Activated T-helper 1 cell treated with anti-CD3 and anti-CD28 coated beads, Interleukin-12 subunit alpha, Interleukin-12 subunit beta, Interleukin-2, Interleukin-4 antibody, amounts not matched to agents 30 ng/mL and 10 ng/mL and 1 ng/mL, durations not matched to agents 14 hours and 24 hours and 36 hours (primary cell): ENCODE data around the gene KBTBD2. TPM values are rescaled to one million over a fixed set of nuclear protein-coding genes. Genes with fewer than 3 reads are reported as not detected.
"Not testable (repeated sequence)": the region's sequence is repeated elsewhere in the genome, so short reads cannot be mapped to it uniquely, and the experiment has no call there.

Source experiments
- DNase-seq: peaks from one replicate; pipeline ENCODE4 v3.0.0; 2021; ENCODE audit warnings: low spot score
- H3K27ac Mint-ChIP-seq: one replicate; pipeline ENCODE4 v1.8.0; 2021; ENCODE audit warnings: mild to moderate bottlenecking, mixed read lengths
- H3K27me3 Mint-ChIP-seq: one replicate; pipeline ENCODE4 v1.8.0; 2022; ENCODE audit warnings: mild to moderate bottlenecking, moderate library complexity, mixed read lengths; ENCODE audit not compliant: insufficient read depth
- H3K36me3 Mint-ChIP-seq: one replicate; pipeline ENCODE4 v1.8.0; 2021; ENCODE audit warnings: low read depth, mixed read lengths
- H3K4me1 Mint-ChIP-seq: one replicate; pipeline ENCODE4 v1.8.0; 2021; ENCODE audit warnings: low read depth, mixed read lengths
- H3K4me3 Mint-ChIP-seq: one replicate; pipeline ENCODE4 v1.8.0; 2021; ENCODE audit warnings: mild to moderate bottlenecking, moderate library complexity, mixed read lengths
- H3K9me3 Mint-ChIP-seq: one replicate; pipeline ENCODE4 v1.8.0; 2021; ENCODE audit warnings: mixed read lengths
- intact Hi-C: fragments of 100-400 bp; cut with micrococcal nuclease; formaldehyde crosslinking; loops from one replicate; pipeline ENCODE4 v1.15.1; 2024
- total RNA-seq: library from RNA; stranded (reverse); gene quantifications from 2 replicates; pipeline ENCODE4 v1.2.3, GENCODE V29; 2022

KBTBD2 gene
- total RNA-seq, 1 donor from 2014 or later, result 29.0 TPM

- intact Hi-C loops, result loop anchor here (1.0 to 2.0 kb wide), 6 partner anchors 9 to 239 kb away; partner anchors contain the start of gene BBS9
- H3K4me3 Mint-ChIP-seq, result peak overlapping the region; percentile 90
- H3K9me3 Mint-ChIP-seq, result no peaks in the 10 kb centered on the region
- peaks cover 18% of the 10 kb centered on the region for H3K36me3 Mint-ChIP-seq
- H3K4me1 Mint-ChIP-seq, result peaks cover 71% of the 10 kb centered on the region
- no peak for DNase-seq
- peaks cover 2% of the 10 kb centered on the region for H3K27me3 Mint-ChIP-seq
- peak overlapping the region; percentile 99 for H3K27ac Mint-ChIP-seq
Measured at GRCh38 chr7:32890793-32891042, 842 bp downstream of the KBTBD2 start.

DNA sequence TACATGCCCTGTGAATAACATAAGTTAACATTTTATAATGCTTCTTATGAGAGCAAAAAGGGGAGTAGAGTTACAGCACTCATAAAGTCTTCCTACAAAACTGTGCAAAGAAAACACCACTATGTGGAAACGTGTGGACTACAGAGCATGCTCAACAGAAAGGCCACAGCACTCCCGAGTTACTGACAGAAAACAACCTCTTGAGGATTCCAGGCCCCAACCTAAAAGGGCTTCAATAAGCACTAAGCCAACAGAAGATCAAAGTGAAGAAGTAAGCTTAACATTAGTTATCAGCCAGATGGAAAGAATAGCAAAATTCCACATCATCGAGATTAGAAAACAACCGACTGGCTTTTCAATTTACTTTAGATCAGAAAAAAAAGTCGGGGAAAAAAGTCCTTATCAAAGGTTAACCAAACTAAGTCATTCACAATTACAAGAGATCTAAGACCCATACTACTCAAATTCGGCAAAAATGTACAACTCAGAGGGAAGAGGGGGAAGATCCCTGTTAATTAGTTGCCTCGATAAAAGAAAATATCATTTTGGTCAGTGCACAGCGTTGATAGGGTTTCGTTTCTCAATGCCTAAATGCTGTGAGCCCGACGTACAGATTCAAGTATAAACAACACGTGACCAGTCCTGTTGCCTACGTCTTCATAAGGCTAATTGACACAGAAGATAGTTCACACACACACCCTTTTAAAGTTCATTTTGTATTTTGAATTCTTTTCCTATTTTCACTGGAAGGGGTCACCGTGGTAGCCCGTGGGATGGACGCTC lies 1.4 kb downstream of the KBTBD2 start:
- Mint-ChIP-seq H3K4me3 (peak overlapping the region; percentile 90), H3K27me3 (peaks cover 2% of the 10 kb centered on the region), H3K4me1 (peaks cover 70% of the 10 kb centered on the region), H3K36me3 (peaks cover 22% of the 10 kb centered on the region), H3K9me3 (no peaks in the 10 kb centered on the region), H3K27ac (peak overlapping the region; percentile 99)
- peak; percentile 27 for DNase-seq
- intact Hi-C loops, result loop anchor here (1.0 to 2.0 kb wide), 6 partner anchors 9 to 239 kb away; partner anchors contain the start of gene BBS9

DNA sequence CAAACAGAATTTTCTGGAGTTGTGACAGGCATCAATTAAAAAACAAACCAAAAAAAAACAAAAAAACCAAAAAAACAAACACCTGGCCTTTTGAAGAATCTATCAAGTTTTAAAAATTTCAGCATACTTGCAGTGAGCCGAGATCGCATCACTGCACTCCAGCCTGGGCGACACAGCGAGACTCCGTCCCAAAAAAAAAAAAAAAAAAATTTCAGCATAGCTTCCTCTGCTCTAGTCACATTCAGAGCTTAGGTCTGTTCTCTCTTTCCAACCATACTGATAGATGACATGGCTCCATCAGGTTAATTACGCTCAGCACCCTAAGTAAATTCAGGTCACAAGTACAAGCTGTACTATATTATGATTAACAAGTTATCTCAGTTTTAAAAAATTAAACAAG lies 3.1 kb downstream of the KBTBD2 start:
- Mint-ChIP-seq H3K36me3 (peaks cover 22% of the 10 kb centered on the region), H3K4me1 (peaks cover 68% of the 10 kb centered on the region), H3K4me3 (peak overlapping the region; percentile 67), H3K9me3 (no peaks in the 10 kb centered on the region), H3K27me3 (peaks cover 2% of the 10 kb centered on the region), H3K27ac (peak overlapping the region; percentile 66)
- intact Hi-C loops, result no loop called here
- DNase-seq, result no peak

- Mint-ChIP-seq H3K4me3 (no peak overlapping the region), H3K36me3 (peaks cover 22% of the 10 kb centered on the region), H3K9me3 (no peaks in the 10 kb centered on the region), H3K4me1 (peaks cover 57% of the 10 kb centered on the region), H3K27ac (no peak overlapping the region), H3K27me3 (peaks cover 2% of the 10 kb centered on the region)
- intact Hi-C loops, result no loop called here
- no peak for DNase-seq
Measured at GRCh38 chr7:32887395-32887794, 4.2 kb downstream of the KBTBD2 start.

- H3K9me3 Mint-ChIP-seq, result no peaks in the 10 kb centered on the region
- peaks cover 38% of the 10 kb centered on the region for H3K4me1 Mint-ChIP-seq
- intact Hi-C loops, result loop anchor here (1.0 kb wide), 1 partner anchor 9 kb away; no protein-coding TSS in a partner anchor
- peak overlapping the region; percentile 77 for H3K27ac Mint-ChIP-seq
- peaks cover 30% of the 10 kb centered on the region for H3K36me3 Mint-ChIP-seq
- H3K4me3 Mint-ChIP-seq, result no peak overlapping the region
- no peak for DNase-seq
- no peaks in the 10 kb centered on the region for H3K27me3 Mint-ChIP-seq
Measured at GRCh38 chr7:32881074-32881982, 10.2 kb downstream of the KBTBD2 start.

- intact Hi-C loops, result no loop called here
- no peak for DNase-seq
- H3K36me3 Mint-ChIP-seq, result peaks cover 32% of the 10 kb centered on the region
- no peaks in the 10 kb centered on the region for H3K9me3 Mint-ChIP-seq
- peak overlapping the region; percentile 49 for H3K27ac Mint-ChIP-seq
- no peaks in the 10 kb centered on the region for H3K27me3 Mint-ChIP-seq
- H3K4me1 Mint-ChIP-seq, result peaks cover 32% of the 10 kb centered on the region
- H3K4me3 Mint-ChIP-seq, result no peak overlapping the region
Measured at GRCh38 chr7:32879460-32879859, 12.1 kb downstream of the KBTBD2 start.

DNA sequence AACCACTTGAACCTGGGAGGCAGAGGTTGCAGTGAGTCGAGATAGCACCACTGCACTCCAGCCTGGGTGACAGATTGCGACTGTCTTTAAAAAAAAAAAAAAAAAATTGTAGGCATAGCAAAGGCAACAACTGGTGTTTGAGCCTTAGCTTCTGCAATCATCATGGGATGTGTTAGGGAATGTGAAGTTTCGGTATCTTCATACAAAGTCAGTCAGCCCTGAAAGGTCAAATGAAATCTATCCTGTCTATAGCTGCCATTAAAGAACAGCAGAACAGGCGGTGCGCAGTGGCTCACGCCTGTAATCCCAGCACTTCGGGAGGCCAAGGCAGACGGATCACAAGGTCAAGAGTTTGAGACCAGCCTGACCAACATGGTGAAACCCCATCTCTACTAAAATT lies 13.5 kb downstream of the KBTBD2 start:
- H3K9me3 Mint-ChIP-seq, H3K4me3 Mint-ChIP-seq, H3K27me3 Mint-ChIP-seq, DNase-seq, intact Hi-C loops: not testable (repeated sequence)
- peaks cover 37% of the 10 kb centered on the region for H3K36me3 Mint-ChIP-seq
- peaks cover 27% of the 10 kb centered on the region for H3K4me1 Mint-ChIP-seq
- peak overlapping the region; percentile 23 for H3K27ac Mint-ChIP-seq

DNA sequence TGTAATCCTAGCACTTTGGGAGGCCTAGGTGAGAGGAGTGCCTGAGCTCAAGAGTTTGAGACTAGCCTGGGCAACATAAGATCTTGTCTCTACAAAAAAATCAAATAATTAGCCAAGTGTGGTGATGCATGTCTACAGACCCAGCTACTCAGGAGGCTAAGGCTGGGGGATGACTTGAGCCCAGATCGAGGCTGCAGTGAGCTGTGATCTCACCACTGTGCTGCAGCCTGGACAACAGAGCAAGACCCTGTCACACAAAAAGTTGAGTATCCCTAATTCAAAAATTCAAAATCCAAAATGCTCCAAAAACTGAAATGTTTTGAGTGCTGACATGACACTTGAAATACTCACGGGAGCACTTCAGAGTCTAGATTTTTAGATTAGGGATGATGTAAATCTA lies 19.1 kb downstream of the KBTBD2 start:
- peak overlapping the region; percentile 40 for H3K27ac Mint-ChIP-seq

GRCh38 chr7:32871624-32872371 lies 19.8 kb downstream of the KBTBD2 start:
- no peaks in the 10 kb centered on the region for H3K9me3 Mint-ChIP-seq
- intact Hi-C loops, result loop anchor here (1.0 kb wide), 1 partner anchor 19 kb away; no protein-coding TSS in a partner anchor
- H3K36me3 Mint-ChIP-seq, result peaks cover 55% of the 10 kb centered on the region
- peak overlapping the region; percentile 40 for H3K27ac Mint-ChIP-seq
- H3K27me3 Mint-ChIP-seq, result no peaks in the 10 kb centered on the region
- peaks cover 28% of the 10 kb centered on the region for H3K4me1 Mint-ChIP-seq
- no peak for DNase-seq
- no peak overlapping the region for H3K4me3 Mint-ChIP-seq

More for the DNA sequence above, 19.1 kb downstream of the KBTBD2 start:
- Mint-ChIP-seq H3K4me1 (peaks cover 28% of the 10 kb centered on the region), H3K36me3 (peaks cover 52% of the 10 kb centered on the region), H3K4me3 (no peak overlapping the region), H3K27me3 (no peaks in the 10 kb centered on the region), H3K9me3 (no peaks in the 10 kb centered on the region)
- intact Hi-C loops, result no loop called here
- DNase-seq, result no peak

GRCh38 chr7:32870298-32870697 lies 21.3 kb downstream of the KBTBD2 start:
- Mint-ChIP-seq H3K36me3 (peaks cover 65% of the 10 kb centered on the region), H3K9me3 (no peaks in the 10 kb centered on the region), H3K4me3 (no peak overlapping the region), H3K27ac (no peak overlapping the region), H3K27me3 (no peaks in the 10 kb centered on the region), H3K4me1 (peaks cover 29% of the 10 kb centered on the region)
- DNase-seq, result no peak
- intact Hi-C loops, result no loop called here

DNA sequence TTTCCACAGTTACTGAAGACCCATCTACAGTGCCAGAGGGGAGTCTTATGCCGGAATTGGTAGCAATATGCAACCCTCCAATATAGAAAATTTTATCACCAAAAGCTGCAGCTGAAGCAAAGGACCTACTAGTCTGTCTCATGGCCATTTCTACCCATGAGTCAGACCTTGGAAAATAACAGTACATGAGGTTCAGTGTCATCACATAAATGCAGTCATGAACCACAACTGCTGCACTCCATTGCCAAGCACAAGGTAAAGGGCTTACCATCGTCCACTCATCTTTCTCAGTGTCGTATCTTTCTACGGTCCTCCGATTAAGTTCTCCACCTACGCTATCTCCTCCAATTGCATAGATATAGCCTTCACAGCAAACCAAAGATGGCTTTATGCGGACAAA lies 21.8 kb downstream of the KBTBD2 start:
- no peak overlapping the region for H3K27ac Mint-ChIP-seq
- no peaks in the 10 kb centered on the region for H3K9me3 Mint-ChIP-seq
- H3K4me1 Mint-ChIP-seq, result peaks cover 29% of the 10 kb centered on the region
- no peaks in the 10 kb centered on the region for H3K27me3 Mint-ChIP-seq
- no peak for DNase-seq
- peaks cover 64% of the 10 kb centered on the region for H3K36me3 Mint-ChIP-seq
- intact Hi-C loops, result no loop called here
- H3K4me3 Mint-ChIP-seq, result no peak overlapping the region

- peaks cover 64% of the 10 kb centered on the region for H3K36me3 Mint-ChIP-seq
- no peak for DNase-seq
- H3K4me3 Mint-ChIP-seq, result no peak overlapping the region
- peaks cover 29% of the 10 kb centered on the region for H3K4me1 Mint-ChIP-seq
- no peak overlapping the region for H3K27ac Mint-ChIP-seq
- H3K9me3 Mint-ChIP-seq, result no peaks in the 10 kb centered on the region
- intact Hi-C loops, result no loop called here
- no peaks in the 10 kb centered on the region for H3K27me3 Mint-ChIP-seq
Measured at GRCh38 chr7:32868116-32868515, 23.4 kb downstream of the KBTBD2 start.
